T-helper 9 cell (primary cell): ENCODE data around the gene BPIFB3.
"Not testable (repeated sequence)": the region's sequence is repeated elsewhere in the genome, so short reads cannot be mapped to it uniquely, and the experiment has no call there.

Experiments used
- DNase-seq: peaks from one replicate; pipeline ENCODE4 v3.0.0-alpha.2; 2020

BPIFB3 gene

GRCh38 chr20:33028875-33029274 is 24.8 kb upstream of the BPIFB3 start:
- no peak for DNase-seq

- DNase-seq: no peak
These were observed 23.6 kb upstream of the BPIFB3 start for GRCh38 chr20:33030076-33030475.

GRCh38 chr20:33030569-33030968 is 23.1 kb upstream of the BPIFB3 start:
- DNase-seq: no peak

GRCh38 chr20:33031531-33031930 is 22.2 kb upstream of the BPIFB3 start, which contains the start of gene BPIFB6:
BPIFB6 (plus strand) TSS chr20:33031648; CDS start chr20:33031648, 0 bp downstream.
- DNase-seq: no peak

- DNase-seq: no peak
These were observed 21.1 kb upstream of the BPIFB3 start for GRCh38 chr20:33032555-33032954.

GRCh38 chr20:33033381-33033780 is 20.3 kb upstream of the BPIFB3 start:
- no peak for DNase-seq

- no peak for DNase-seq
These were observed 19.6 kb upstream of the BPIFB3 start for GRCh38 chr20:33034115-33034514.

- DNase-seq: no peak
These were observed 18.7 kb upstream of the BPIFB3 start for GRCh38 chr20:33034901-33035492.

GRCh38 chr20:33037456-33037855 is 16.2 kb upstream of the BPIFB3 start:
- DNase-seq: no peak

- DNase-seq: no peak
These were observed 15.5 kb upstream of the BPIFB3 start for GRCh38 chr20:33038243-33038642.

GRCh38 chr20:33042430-33042829 is 11.3 kb upstream of the BPIFB3 start:
- no peak for DNase-seq

GRCh38 chr20:33042983-33043730 is 10.5 kb upstream of the BPIFB3 start:
- no peak for DNase-seq

GRCh38 chr20:33043731-33044181 is 9.9 kb upstream of the BPIFB3 start:
- no peak for DNase-seq

GRCh38 chr20:33045129-33045721 is 8.5 kb upstream of the BPIFB3 start:
- not testable (repeated sequence) for DNase-seq

GRCh38 chr20:33046412-33046811 is 7.3 kb upstream of the BPIFB3 start:
- no peak for DNase-seq

GRCh38 chr20:33051333-33051732 is 2.4 kb upstream of the BPIFB3 start:
- DNase-seq: no peak

- no peak for DNase-seq
These were observed 678 bp downstream of the BPIFB3 start for GRCh38 chr20:33054381-33054780.

- no peak for DNase-seq
These were observed 1.1 kb downstream of the BPIFB3 start for GRCh38 chr20:33054791-33055190.

- DNase-seq: no peak
These were observed 5.4 kb downstream of the BPIFB3 start for GRCh38 chr20:33059136-33059535.

- DNase-seq: no peak
These were observed 6.2 kb downstream of the BPIFB3 start for GRCh38 chr20:33059741-33060390.

- DNase-seq: no peak
These were observed 7.9 kb downstream of the BPIFB3 start for GRCh38 chr20:33061658-33062028.

- no peak for DNase-seq
These were observed 8.6 kb downstream of the BPIFB3 start for GRCh38 chr20:33062105-33062824.

- DNase-seq: no peak
These were observed 9.1 kb downstream of the BPIFB3 start for GRCh38 chr20:33062825-33063149.
